Measurements from ENCODE around the gene LILRA2.
"Not testable (repeated sequence)": the region's sequence is repeated elsewhere in the genome, so short reads cannot be mapped to it uniquely, and the experiment has no call there.

The LILRA2 gene

DNA sequence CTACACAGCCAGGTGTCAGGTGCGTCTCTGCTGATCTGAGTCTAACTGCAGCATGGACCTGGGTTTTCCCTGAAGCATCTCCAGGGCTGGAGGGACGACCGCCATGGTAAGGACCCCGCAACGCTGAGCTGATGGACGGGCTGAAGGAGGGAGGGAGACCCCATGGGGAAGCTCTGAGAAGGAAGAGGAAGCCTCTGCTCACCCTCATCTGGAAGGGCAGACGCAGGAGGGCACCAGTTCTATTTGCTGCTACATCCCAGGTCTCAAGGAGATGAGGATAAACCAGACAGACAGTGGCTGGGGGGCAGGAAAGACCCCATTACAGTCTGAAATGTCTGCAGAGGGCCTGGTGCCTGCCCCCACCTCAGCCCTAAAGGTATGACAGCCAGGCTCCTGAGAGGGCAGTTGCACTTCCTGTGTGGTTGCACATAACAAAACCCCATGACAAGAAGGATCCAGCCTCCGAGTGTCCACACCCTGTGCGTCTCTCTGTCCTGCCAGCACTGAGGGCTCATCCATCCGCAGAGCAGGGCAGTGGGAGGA is at the start of gene LILRA2:
Gene LILRA2 (plus strand): TSS at position 461 of the 543 bp plus-strand sequence. CDS start 89 bp downstream, outside the sequence.
- peak in 1 of 56 donors; percentile 2 for DNase-seq

DNA sequence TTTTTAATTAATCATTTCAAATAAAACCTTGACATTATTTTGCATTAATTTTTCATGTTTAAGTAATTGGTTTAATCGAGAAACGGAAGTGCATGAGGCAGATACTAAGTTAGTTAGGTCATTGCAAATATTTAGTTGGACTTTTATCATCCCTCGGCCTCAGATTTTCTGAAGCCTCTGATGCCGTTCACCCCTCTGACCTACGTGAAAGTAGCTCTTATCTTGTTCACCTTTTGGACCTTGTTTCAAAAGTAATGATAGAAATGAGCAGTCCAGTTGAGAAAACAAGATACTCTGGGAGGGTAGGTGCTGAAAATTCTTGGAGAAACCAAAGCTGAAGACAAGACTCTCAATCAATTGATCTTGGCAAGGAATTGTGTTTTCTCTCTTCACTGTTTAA is 48.0 kb upstream of the LILRA2 start:
- no peak for DNase-seq

DNA sequence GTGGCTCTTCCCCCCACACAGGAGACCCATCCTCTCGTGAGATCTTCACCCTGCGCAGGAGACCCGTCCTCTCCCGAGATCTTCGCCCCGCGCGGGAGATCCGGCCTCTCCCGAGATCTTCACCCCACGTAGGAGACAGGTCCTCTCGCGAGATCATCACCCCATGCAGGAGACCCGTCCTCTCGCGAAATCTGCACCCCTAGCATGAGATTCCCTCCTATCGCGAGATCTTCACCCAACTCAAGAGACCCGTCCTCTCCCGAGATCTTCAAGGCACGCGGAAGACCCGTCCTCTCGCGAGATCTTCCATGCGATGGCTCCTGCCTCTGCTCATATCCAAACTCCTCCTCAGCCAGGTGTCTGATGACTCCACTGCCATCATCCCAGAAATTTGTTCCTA is 46.6 kb upstream of the LILRA2 start:
- no peak for DNase-seq

DNA sequence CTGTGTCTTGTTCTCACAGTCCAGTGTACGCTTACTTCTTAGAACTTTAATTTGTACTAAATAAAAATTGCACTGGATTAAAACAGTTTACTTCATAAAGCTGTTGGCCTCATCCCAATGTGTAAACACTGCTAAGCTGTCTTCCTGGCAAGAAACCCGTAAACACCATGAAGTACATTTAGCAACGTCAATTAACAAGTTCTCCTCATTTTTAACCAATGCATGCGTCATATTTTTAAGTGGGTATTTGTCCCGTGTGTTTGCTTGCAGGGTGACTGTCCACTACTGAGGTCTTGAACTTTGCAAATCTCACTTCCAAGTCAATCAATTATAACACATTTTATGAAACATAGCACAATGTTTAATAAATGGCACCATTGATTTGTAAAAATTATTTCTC is 42.7 kb upstream of the LILRA2 start:
- DNase-seq: no peak

DNA sequence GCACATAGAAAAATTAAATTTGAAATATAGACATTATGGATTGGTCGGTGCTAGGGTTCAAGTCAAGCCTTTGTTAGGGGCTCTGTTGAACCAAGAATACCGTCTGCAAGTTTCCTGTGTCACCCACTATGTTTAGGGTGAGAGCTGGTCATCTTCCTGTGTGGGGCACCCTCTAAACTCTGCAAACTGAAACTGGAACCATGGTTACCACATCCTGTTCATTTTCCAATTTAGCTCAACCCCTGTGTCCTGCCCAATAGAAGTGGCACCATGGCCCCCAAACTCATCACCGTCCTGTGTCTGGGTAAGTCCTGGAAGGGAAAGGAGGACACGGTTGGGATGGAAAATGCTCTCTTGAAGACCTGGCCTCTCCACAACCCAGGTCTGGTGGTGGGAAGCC is 41.1 kb upstream of the LILRA2 start:
- DNase-seq: peak in 1 of 56 donors; percentile 14

DNA sequence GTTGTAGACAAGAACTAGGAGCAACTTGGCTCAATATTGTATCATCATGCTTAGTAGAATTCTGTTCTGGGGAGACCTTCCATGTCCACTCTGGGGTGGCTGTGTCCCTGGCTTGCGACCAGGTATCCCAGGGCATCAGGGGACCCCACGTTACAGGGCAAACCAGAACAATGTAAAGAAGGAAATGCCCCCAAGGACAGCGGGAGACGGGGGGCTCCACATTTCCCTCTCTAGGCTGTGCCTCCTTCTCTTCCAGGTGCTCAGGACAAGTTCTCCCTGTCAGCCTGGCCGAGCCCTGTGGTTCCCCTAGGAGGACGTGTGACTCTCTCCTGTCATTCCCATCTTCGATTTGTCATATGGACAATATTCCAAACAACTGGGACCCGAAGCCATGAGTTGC is 40.1 kb upstream of the LILRA2 start:
- DNase-seq: no peak

DNA sequence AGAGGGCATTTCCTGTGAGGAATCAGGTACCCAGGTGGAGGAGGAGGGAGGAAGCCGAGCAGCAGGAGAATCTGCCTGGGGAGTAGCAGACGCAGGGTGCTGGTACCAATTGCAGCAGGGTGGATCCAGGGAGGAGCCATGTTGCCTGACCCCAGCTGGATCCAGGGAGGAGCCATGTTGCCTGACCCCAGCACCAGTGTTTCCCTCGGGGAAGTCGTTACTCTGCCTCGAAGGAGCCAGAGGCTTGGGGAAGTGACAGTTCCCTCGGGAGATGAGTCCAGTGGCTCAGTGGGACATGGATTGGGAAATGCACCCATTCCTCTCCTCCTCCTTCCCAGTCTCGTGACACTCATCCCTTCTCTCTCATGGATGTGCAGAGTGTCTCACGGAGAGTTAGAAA is 39.4 kb upstream of the LILRA2 start:
- no peak for DNase-seq

DNA sequence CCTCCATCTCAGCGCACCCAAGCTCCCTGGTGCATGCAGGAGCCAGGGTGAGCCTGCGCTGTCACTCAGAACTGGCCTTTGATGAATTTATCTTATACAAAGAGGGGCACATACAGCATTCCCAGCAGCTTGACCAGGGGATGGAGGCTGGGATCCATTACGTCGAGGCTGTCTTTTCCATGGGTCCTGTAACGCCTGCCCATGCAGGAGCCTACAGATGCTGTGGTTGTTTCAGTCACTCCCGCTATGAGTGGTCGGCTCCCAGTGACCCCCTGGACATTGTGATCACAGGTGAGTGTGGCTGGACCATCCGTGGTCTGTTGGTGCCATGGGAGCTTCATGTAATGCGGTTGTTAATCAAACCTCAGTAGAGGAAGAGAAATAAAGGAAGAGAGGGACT is 38.0 kb upstream of the LILRA2 start:
- no peak for DNase-seq

DNA sequence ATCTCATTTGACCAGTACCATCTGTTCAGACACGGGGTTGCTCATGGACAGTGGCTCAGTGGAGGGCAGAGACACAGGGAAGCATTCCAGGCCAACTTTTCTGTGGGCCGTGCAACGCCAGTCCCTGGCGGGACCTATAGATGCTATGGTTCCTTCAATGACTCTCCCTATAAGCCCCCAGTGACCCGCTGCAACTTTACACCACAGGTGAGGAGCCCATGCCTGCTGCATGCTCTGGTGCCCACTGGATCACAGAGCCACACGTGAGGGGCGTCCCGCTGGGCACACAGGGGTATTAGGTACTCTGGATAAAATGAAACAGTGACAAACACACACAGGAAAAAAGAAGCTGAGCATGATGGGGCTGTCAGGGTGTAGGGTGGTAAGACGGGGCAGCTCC is 36.6 kb upstream of the LILRA2 start:
- no peak for DNase-seq

DNA sequence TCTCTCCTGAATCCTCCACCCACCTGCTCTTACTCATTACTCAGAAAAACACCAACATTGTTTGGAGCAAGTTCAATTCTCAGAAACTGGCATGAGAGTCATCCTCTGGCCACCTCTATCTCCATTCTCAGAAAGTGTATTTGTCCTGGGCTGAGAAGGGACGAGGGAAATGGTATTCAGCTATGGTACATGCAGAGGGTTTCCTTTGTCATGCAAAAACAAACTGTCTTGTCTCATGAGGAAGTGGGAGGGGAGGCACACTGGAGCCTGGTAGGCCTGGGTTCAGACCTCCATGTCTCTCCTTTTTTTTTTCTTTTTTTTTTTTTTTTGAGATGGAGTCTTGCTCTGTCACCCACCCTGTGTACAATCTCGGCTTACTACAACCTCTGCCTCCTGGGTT is 31.9 kb upstream of the LILRA2 start:
- no peak for DNase-seq

DNA sequence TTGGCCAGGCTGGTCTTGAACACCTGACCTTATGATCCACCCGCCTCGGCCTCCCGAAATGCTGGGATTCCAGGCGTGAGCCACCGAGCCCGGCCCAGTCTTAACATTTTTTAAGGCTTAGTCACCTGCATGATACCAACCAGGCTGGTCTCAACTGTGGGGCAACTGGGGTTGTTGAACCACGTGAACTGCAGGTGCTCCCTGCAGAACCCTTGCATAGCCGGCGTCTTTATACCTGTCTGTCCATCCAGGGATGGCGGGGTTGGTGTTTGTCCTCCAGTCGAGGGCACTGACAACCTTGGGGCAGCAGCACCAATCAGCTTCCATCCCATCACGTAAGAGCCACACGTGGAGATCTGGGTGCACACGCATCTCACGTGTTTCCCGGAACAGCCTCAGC is 24.8 kb upstream of the LILRA2 start:
- no peak for DNase-seq

DNA sequence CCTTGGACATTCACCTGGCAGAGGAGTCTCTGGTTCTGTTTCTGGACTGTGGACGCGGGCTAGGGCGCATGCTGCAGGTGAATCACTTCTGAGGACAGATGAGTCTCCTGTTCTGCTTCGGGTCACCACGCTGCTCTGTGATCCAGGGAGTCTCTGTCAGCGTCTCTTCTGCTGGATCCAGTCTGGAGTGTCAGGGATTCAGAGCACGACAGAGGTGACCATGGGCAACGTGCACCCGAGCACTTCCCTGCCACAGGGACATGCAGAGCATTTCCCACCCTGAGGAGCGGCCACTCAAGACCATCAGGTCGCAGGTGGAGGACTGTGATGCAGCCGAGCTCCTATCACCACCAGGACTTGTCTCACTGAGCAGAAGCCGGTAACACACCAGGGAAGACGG is 24.4 kb upstream of the LILRA2 start:
- no peak for DNase-seq

DNA sequence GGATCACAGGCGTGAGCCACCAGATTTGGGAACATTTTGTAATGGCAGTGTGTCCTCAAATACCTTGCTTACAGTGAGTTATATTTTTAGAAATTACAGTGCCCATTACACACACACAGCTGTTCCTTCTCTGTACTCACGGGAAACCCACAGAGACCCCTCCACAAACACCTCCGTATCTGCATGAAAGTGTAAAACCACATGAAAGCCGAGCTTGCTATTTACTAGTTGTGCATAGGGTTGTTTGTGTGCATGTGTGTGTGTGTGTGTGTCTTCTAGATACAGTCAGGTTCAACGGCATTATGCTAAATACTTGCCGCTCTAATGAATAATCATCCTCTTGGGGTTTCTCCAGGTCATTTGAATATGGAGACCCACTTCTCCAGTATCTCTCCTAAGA is 22.3 kb upstream of the LILRA2 start:
- no peak for DNase-seq

DNA sequence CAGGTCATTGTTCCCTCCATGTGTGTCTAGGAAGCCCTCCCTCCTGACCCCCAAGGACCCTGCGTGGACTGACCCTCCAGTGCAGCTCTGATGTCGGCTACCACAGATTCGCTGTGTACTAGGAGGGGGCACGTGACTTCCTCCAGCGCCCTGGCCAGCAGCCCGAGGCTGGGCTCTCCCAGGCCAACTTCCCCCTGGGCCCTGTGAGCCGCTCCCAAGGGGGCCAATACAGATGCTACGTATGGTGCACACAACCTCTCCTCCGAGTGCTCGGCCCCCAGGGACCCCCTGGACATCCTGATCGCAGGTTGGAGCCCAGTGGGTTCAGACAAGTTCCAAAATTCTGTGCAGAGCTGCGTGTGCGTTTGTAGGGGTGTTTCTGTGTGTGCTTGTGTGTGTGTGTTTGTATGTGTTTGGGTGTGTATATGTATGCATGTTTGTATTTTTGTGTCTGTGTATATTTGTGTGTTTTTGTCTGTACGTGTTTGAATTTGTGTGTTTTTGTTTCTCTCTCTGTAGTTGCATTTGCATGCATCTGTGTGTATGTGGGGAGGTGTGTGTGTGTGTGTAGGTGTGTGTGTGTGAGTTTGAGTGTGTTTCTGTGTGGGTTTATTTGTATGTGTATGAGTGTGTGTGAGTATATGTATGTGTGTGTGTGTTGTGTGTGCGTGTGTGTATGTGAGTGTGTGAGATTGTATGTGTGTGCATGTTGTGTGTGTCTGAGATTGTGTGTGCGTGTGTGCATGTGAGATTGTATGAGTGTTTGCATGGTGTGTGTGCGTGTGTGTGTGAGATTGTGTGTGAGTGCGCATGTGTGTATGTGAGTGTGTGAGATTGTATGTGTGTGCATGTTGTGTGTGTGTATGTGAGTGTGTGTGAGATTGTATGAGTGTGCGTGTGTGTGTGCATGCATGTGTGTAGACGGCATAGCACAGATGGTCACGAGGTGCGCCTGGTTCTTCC is 21.4 kb upstream of the LILRA2 start:
- peak in 6 of 56 donors; percentile 10 to 41 (median 12) for DNase-seq

DNA sequence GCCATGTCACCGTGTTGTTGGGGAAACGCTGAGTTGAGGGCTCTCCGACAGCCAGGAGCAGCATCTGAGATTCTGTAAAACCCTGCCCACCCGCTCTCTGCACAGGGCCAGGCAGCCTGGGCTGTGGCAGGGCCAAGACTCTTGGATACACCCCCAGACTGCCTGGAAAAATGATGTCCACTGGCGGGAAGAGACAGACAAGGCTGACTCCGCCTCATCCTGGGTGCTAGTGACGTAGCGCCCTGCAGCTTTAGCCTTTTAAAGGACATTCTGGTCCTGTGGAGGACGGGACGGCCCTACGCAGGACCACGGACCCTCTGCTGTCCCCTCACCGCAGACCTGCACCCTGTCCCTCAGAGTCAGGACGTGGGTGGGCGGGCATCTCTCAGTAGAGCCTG is 20.7 kb upstream of the LILRA2 start:
- DNase-seq: no peak

DNA sequence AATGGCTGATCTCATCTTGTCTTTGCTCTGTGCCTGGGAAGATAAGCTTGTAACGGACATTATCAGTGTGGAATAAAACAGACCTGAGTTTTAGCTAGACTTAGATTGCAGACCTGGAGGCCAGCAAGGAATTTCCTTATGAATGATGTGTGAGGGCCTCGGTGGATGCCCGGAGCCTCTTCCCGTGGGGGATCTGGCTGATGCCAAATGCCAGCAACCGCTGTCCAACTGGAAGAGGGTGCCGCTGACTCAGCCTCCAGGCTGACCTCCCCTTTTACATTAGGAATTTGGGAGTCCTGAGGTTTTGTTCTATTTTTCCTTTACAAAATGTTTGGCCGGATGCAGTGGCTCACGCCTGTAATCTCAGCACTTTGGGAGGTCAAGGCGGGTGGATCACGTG is 19.6 kb upstream of the LILRA2 start:
- no peak for DNase-seq

DNA sequence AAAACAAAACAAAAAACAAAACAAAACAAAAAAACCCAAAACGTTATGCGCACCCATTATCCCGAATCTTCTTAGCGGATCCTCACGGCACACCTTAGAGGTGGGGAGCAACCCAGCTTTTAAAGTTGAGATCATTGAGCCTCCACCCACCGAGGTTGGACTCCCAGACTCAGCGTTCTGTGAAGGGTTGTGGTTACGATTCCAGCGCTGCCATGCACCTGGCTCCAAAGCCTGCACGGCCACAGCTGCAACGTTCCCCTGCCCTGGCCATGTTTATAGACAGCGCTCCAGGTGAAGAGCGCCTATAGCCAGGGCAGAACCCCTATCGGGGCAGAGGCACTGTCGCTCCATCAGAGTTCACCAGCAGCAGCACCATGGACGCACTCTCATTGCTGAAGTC is 18.7 kb upstream of the LILRA2 start:
- DNase-seq: no peak

DNA sequence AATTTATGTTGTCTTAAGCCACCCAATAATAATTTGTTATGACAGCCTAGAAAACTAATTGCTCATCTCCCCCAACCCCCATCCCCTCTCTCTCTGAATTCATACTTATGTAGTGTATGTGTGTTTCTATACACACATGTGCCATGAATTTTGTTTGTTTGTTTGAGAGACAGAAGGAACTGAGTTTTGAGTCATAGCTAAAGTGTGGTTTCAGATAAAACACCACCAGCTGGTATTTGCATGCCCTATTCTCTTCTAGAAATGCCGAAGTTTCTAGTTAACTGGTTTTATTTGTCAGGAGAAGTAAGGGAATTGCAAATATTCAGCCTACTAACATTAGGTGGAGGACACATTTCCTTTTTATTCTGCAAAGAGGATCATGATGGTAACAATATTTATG is 17.4 kb upstream of the LILRA2 start:
- no peak for DNase-seq

DNA sequence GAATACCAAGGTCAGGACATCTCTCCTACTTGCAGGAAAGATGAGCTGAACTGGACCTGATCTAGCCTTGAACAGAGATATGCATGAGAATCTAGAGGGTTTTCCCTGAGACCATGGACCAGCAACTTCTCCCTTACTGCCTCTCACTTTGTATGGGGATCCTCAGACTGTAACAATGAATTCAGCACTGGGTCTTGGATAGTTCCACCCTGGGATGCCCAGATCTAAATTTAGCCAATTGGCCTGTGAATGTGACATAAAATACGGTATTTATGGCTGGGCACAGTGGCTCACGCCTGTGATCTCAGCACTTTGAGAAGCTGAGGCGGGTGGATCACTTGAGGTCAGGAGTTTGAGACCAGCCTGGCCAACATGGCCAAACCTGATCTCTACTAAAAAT is 15.3 kb upstream of the LILRA2 start:
- DNase-seq: no peak

DNA sequence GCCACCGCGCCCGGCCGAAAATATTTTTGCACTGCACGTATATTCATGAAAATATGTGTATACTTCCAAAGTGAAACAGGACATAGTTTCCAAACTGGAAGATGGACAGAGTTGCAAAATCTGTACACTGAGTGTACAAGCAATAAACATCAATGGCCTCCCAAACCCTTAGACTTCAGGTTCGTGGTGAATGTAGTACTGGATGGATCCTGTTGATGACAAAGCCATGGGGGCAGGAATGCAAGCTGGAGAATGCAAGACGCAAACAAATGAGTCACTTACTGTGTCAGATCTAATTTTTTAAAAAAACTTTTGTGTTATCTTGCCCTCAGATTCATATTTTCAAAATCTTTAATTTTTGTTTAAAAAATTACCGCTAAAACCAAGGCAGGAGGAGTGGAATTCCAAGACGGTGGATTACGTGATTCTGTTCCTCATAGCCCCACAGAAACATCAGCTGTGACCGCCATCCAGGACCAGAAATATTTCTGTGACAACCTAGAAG is 12.7 kb upstream of the LILRA2 start:
- no peak for DNase-seq

DNA sequence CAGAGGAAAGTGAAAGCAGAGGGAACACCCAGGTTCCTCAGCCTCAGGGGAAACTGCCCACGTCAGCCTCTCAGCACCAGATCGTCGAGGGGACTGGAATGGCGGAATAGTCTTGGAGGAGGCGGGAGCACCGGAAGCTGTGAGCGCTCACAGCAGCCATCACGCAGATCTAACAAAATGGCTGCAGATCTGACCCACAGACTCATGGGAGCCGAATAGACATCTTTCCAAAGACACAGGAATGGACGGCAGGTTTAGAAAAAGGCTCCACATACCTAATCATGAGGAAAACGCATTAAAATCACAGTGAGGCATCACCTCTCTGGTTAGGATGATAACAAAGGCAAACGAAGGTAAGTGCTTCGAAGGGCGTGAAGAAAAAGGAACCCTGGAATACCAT is 11.8 kb upstream of the LILRA2 start:
- DNase-seq: no peak

DNA sequence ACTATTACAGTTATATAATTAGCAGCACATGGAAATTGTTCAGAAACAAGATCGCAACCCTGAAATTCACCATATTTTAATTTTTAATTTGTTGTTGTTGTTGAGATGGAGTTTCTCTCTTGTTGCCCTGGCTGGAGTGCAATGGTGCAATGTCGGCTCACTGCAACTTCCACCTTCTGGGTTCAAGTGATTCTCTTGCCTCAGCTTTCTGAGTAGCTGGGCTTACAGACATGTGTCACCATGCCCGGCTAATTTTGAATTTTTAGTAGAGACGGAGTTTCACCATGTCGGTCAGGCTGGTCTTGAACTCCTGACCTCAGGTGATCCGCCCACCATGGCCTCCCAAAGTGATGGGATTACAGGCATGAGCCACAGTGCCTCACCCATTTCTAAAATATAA is 10.4 kb upstream of the LILRA2 start:
- not testable (repeated sequence) for DNase-seq

DNA sequence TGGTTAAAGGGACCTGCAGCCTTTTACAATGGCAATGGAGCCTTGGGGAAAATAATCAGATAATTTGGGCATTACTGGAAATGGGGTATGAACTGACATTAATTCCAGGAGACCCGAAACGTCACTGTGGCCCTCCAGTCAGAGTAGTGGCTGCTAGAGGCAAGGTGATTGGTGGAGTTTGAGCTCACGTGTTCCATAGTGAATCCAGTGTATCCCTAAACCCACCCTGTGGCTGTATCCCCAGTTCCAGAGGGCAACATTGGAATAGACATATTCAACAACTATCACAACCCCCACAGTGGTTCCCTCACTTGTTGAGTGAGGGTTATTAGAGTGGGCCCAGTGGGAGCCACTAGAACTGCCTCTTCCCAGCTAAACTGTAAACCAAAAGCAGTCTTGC is 3.3 kb upstream of the LILRA2 start:
- DNase-seq: no peak
